Keratinocyte (primary cell): Measurements from ENCODE around the gene DUSP22. TPM values are rescaled to one million over a fixed set of nuclear protein-coding genes. Genes with fewer than 3 reads are reported as not detected.

Experiments used
- DNase-seq: peaks from one replicate; pipeline ENCODE4 v3.0.0-alpha.2; 2011; ENCODE audit warnings: low read depth, missing footprints, low spot score
- FAIRE-seq: peaks from 2 replicates; lab custom pipeline; 2011; peaks lifted over from hg19 to GRCh38; lab: Jason Lieb, UNC
- H2AFZ ChIP-seq: 2 replicates; pipeline ENCODE4 v1.6.0; 2012; ENCODE audit warnings: low read length, control low read depth, inconsistent platforms; ENCODE audit not compliant: control insufficient read depth
- H3K27ac ChIP-seq: 2 replicates; pipeline ENCODE4 v1.5.1; 2011; ENCODE audit warnings: low read length; ENCODE audit not compliant: control insufficient read depth, insufficient read depth
- H3K27me3 ChIP-seq: 3 replicates; pipeline ENCODE4 v1.6.0; 2011; ENCODE audit warnings: low read length; ENCODE audit not compliant: control insufficient read depth, insufficient read depth; ENCODE audit errors: extremely low read depth
- H3K36me3 ChIP-seq, 2 experiments: 2 replicates in 1 of 2; 3 replicates in 1 of 2; pipeline ENCODE4 v1.5.1; 2011; ENCODE audit warnings: low read length in 2 of 2, mild to moderate bottlenecking in 1 of 2; ENCODE audit not compliant: control insufficient read depth in 2 of 2, insufficient read depth in 2 of 2; ENCODE audit errors: extremely low read depth in 1 of 2
- H3K4me1 ChIP-seq: 3 replicates; pipeline ENCODE4 v1.5.1; 2011; ENCODE audit warnings: low read length; ENCODE audit not compliant: control insufficient read depth, insufficient read depth; ENCODE audit errors: extremely low read depth
- H3K4me2 ChIP-seq: 3 replicates; pipeline ENCODE4 v1.6.0; 2011; ENCODE audit warnings: low read depth, low read length; ENCODE audit not compliant: control insufficient read depth, insufficient read depth; ENCODE audit errors: extremely low read depth
- H3K4me3 ChIP-seq, 3 experiments: fragments of 200-600 bp in 1 of 3; sonication (generic) in 1 of 3; 2 replicates in 2 of 3; 3 replicates in 1 of 3; pipeline ENCODE4 v1.5.1; 2011 to 2016; ENCODE audit warnings: low read length in 3 of 3, mild to moderate bottlenecking in 3 of 3, control low read depth in 2 of 3, inconsistent platforms in 1 of 3, low read depth in 1 of 3, mixed read lengths in 1 of 3, mixed run types in 1 of 3, moderate library complexity in 1 of 3; ENCODE audit not compliant: control insufficient read depth in 2 of 3, insufficient read depth in 2 of 3; ENCODE audit errors: extremely low read depth in 1 of 3
- H3K79me2 ChIP-seq: 2 replicates; pipeline ENCODE4 v1.6.0; 2012; ENCODE audit warnings: low read length; ENCODE audit not compliant: control insufficient read depth, insufficient read depth
- H3K9ac ChIP-seq: 3 replicates; pipeline ENCODE4 v1.6.0; 2011; ENCODE audit warnings: low read length; ENCODE audit not compliant: control insufficient read depth, insufficient read depth; ENCODE audit errors: extremely low read depth
- H3K9me1 ChIP-seq: 3 replicates; pipeline ENCODE4 v1.6.0; 2011; ENCODE audit warnings: low read length; ENCODE audit not compliant: control insufficient read depth, insufficient read depth; ENCODE audit errors: extremely low read depth
- H3K9me3 ChIP-seq: 2 replicates; pipeline ENCODE4 v1.5.1; 2012; ENCODE audit warnings: low read depth, low read length; ENCODE audit not compliant: control insufficient read depth
- H4K20me1 ChIP-seq: 3 replicates; pipeline ENCODE4 v1.6.0; 2011; ENCODE audit warnings: low read length; ENCODE audit not compliant: control insufficient read depth, insufficient read depth; ENCODE audit errors: extremely low read depth
- EZH2 ChIP-seq: IDR thresholded peaks from one replicate; pipeline ENCODE4 v1.6.1; 2012; ENCODE audit warnings: inconsistent platforms, mild to moderate bottlenecking, low read length, moderate library complexity
- dilution Hi-C: fragments of 300-500 bp; cut with MboI; formaldehyde crosslinking; loops from one replicate; pipeline ENCODE4 v1.7.0; 2020; ENCODE audit warnings: low sequenced_read_pairs; ENCODE audit not compliant: extremely low pct_ligation_motif_present
- polyA plus RNA-seq, 5 experiments: library from polyadenylated mRNA; depleted of rRNA in 3 of 5; stranded (reverse) in 3 of 5; stranded (forward) in 1 of 5; unstranded in 1 of 5; fragments of >200 nt; gene quantifications; 1 replicate in 1 of 5; 2 replicates in 3 of 5; 3 replicates in 1 of 5; pipeline versions ENCODE4 v1.2.1 to v1.2.3, GENCODE V29; 2011 to 2012; ENCODE audit warnings: missing spikeins in 2 of 5, low read depth in 1 of 5, low replicate concordance in 1 of 5
- TF ChIP-seq, protein P1 (sequence below), 3 experiments: IDR thresholded peaks in 1 of 3; conservative IDR thresholded peaks in 1 of 3; optimal IDR thresholded peaks in 1 of 3; 2 replicates in 2 of 3; 3 replicates in 1 of 3; pipeline versions ENCODE3 to v1.5.1; 2011; ENCODE audit warnings: low read length in 3 of 3, mild to moderate bottlenecking in 3 of 3, moderate library complexity in 2 of 3, control low read depth in 1 of 3, inconsistent platforms in 1 of 3; ENCODE audit not compliant: insufficient read depth in 2 of 3; ENCODE audit errors: extremely low read depth in 1 of 3

The DUSP22 gene
- polyA plus RNA-seq, 1 donor (not counting 4 experiments of a cell fraction or from before 2014, with no cell fraction given): 17.3 TPM

DNA sequence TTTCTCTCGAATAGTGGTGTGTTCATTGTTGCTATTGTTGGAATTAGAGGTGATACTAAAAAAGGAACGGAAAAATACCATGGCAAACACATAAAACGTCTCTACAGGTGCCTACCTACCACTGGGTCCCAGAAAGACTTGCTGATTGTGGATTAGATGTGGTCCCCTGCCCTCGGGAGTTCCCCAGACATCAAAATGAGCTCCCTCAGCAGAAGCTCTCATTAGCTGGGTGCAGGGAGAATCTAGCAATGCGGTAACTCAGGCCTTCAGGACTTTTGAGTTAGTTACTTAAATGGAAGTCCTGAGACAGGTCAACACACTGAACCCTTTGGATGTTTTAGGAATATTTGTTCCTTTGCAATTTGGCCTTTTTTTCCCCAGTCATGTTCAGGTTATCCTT lies 105.3 kb downstream of the DUSP22 start:
- FAIRE-seq: no peak

DNA sequence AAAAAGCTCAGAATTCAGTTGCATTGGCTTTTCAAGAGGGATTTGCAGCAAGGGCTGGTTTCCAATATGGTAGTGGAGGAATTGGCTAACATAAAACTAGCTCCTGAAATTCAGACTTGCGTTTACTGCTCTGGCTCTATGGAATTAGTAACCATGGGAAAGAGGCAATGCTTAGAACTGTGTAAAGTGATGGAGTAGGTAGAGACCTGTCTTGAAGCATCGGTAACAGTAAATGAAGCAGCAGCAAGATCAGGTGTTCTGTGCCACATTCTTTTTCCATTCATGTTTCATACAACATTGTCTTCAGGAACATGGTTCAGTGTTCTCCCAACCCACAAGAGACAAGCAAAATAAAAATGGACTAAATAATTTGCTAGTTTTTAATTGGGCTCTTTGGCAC lies 105.8 kb downstream of the DUSP22 start:
- Histone ChIP-seq H3K27me3 (peaks cover 34% of the 10 kb centered on the region), H3K4me2 (no peak overlapping the region), H3K9ac (no peak overlapping the region), H3K27ac (no peak overlapping the region), H3K4me1 (peaks cover 3% of the 10 kb centered on the region), H3K79me2 (no peaks in the 10 kb centered on the region), H2AFZ (no peak overlapping the region), H4K20me1 (no peaks in the 10 kb centered on the region), H3K9me1 (no peaks in the 10 kb centered on the region), H3K36me3 (no peaks in the 10 kb centered on the region), H3K9me3 (no peaks in the 10 kb centered on the region), H3K4me3 (no peak overlapping the region)
- DNase-seq (no peak), FAIRE-seq (no peak)
- dilution Hi-C loops: no loop called here
- TF ChIP-seq, protein P1, sequence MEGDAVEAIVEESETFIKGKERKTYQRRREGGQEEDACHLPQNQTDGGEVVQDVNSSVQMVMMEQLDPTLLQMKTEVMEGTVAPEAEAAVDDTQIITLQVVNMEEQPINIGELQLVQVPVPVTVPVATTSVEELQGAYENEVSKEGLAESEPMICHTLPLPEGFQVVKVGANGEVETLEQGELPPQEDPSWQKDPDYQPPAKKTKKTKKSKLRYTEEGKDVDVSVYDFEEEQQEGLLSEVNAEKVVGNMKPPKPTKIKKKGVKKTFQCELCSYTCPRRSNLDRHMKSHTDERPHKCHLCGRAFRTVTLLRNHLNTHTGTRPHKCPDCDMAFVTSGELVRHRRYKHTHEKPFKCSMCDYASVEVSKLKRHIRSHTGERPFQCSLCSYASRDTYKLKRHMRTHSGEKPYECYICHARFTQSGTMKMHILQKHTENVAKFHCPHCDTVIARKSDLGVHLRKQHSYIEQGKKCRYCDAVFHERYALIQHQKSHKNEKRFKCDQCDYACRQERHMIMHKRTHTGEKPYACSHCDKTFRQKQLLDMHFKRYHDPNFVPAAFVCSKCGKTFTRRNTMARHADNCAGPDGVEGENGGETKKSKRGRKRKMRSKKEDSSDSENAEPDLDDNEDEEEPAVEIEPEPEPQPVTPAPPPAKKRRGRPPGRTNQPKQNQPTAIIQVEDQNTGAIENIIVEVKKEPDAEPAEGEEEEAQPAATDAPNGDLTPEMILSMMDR (optimal IDR thresholded peaks at IDR 0.05 in 1 of 3, IDR thresholded peaks at IDR 0.05 in 1 of 3, conservative IDR thresholded peaks at IDR 0.05 in 1 of 3; ENCODE audit: extremely low read depth in 1 of 3, insufficient read depth in 2 of 3, low read length in 3 of 3): no peak
- no peak for TF ChIP-seq EZH2

More for the DNA sequence above, 105.3 kb downstream of the DUSP22 start:
- TF ChIP-seq, protein P1 (optimal IDR thresholded peaks at IDR 0.05 in 1 of 3, IDR thresholded peaks at IDR 0.05 in 1 of 3, conservative IDR thresholded peaks at IDR 0.05 in 1 of 3; ENCODE audit: extremely low read depth in 1 of 3, insufficient read depth in 2 of 3, low read length in 3 of 3): no peak
- TF ChIP-seq EZH2: no peak
- Histone ChIP-seq H3K4me1 (peaks cover 3% of the 10 kb centered on the region), H3K9ac (no peak overlapping the region), H4K20me1 (no peaks in the 10 kb centered on the region), H3K9me1 (no peaks in the 10 kb centered on the region), H3K4me3 (no peak overlapping the region), H3K27ac (no peak overlapping the region), H3K79me2 (no peaks in the 10 kb centered on the region), H3K27me3 (peaks cover 39% of the 10 kb centered on the region), H3K4me2 (no peak overlapping the region), H2AFZ (no peak overlapping the region), H3K9me3 (no peaks in the 10 kb centered on the region), H3K36me3 (no peaks in the 10 kb centered on the region)
- dilution Hi-C loops: no loop called here
- DNase-seq: no peak
